Uterus (tissue), 2 donors: ENCODE data around the gene FRMD5.

Experiments used
- CTCF ChIP-seq, 4 experiments: fragments of 200-600 bp in 2 of 4; fragments of 450-650 bp in 2 of 4; sonication (generic) in 2 of 4; IDR thresholded peaks; one replicate each; pipeline ENCODE4 v1.5.1; 2016 to 2019; ENCODE audit warnings: antibody characterized with exemption in 4 of 4, mild to moderate bottlenecking in 2 of 4, moderate library complexity in 1 of 4
- POLR2A ChIP-seq, 2 donors: fragments of 450-650 bp; IDR thresholded peaks; one replicate each; pipeline ENCODE4 v1.6.1; 2016; ENCODE audit warnings: antibody characterized with exemption in 2 of 2, mild to moderate bottlenecking in 1 of 2, moderate library complexity in 1 of 2

- TF ChIP-seq CTCF (IDR thresholded peaks at IDR 0.05) = no peak
- no peak for TF ChIP-seq POLR2A (IDR thresholded peaks at IDR 0.05)
Observed at GRCh38 chr15:43989938-43990337, 205.1 kb downstream of the FRMD5 start.
